GM23338 (cell line): Measurements from ENCODE around the gene ZNF865.

Experiments used
- EZH2 ChIP-seq: fragments of 200-600 bp; sonication (generic); IDR thresholded peaks from one replicate; pipeline ENCODE4 v1.8.0; 2017; ENCODE audit warnings: antibody characterized with exemption, mild to moderate bottlenecking, low read depth; ENCODE audit not compliant: unreplicated experiment
- EZH2phosphoT487 ChIP-seq: fragments of 200-600 bp; sonication (generic); IDR thresholded peaks from one replicate; pipeline ENCODE4 v1.8.1; 2018; ENCODE audit warnings: antibody characterized with exemption; ENCODE audit not compliant: unreplicated experiment
- POLR2AphosphoS5 ChIP-seq: IDR thresholded peaks from 2 replicates; pipeline ENCODE4 v1.6.1; 2016; ENCODE audit warnings: antibody characterized with exemption, low read depth
- TF ChIP-seq, protein P1 (sequence below), 2 experiments: fragments of 200-600 bp in 1 of 2; sonication (generic) in 1 of 2; conservative IDR thresholded peaks; 2 replicates each; pipeline versions ENCODE4 v1.5.1 to v1.6.1; 2016 to 2017; ENCODE audit warnings: antibody characterized with exemption in 2 of 2, low read depth in 2 of 2, mild to moderate bottlenecking in 2 of 2, moderate library complexity in 1 of 2
- TF ChIP-seq, protein P2 (sequence below): IDR thresholded peaks from one replicate; pipeline ENCODE4 v1.6.1; 2018; ENCODE audit warnings: antibody characterized with exemption; ENCODE audit not compliant: unreplicated experiment

GRCh38 chr19:55580628-55581144, 24.8 kb upstream of the ZNF865 start, which contains the start of gene ZNF579:
- no peak for TF ChIP-seq EZH2
- TF ChIP-seq POLR2AphosphoS5: peak; percentile 50; the same call in 1 of the 2 replicates
- TF ChIP-seq, protein P1, sequence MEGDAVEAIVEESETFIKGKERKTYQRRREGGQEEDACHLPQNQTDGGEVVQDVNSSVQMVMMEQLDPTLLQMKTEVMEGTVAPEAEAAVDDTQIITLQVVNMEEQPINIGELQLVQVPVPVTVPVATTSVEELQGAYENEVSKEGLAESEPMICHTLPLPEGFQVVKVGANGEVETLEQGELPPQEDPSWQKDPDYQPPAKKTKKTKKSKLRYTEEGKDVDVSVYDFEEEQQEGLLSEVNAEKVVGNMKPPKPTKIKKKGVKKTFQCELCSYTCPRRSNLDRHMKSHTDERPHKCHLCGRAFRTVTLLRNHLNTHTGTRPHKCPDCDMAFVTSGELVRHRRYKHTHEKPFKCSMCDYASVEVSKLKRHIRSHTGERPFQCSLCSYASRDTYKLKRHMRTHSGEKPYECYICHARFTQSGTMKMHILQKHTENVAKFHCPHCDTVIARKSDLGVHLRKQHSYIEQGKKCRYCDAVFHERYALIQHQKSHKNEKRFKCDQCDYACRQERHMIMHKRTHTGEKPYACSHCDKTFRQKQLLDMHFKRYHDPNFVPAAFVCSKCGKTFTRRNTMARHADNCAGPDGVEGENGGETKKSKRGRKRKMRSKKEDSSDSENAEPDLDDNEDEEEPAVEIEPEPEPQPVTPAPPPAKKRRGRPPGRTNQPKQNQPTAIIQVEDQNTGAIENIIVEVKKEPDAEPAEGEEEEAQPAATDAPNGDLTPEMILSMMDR (conservative IDR thresholded peaks at IDR 0.05; ENCODE audit: low read depth in 2 of 2): 0 out of 4 replicates have a peak, but pooled peaks of 1 of the 2 experiments have one; percentile 1
- TF ChIP-seq EZH2phosphoT487: no peak
- TF ChIP-seq, protein P2, sequence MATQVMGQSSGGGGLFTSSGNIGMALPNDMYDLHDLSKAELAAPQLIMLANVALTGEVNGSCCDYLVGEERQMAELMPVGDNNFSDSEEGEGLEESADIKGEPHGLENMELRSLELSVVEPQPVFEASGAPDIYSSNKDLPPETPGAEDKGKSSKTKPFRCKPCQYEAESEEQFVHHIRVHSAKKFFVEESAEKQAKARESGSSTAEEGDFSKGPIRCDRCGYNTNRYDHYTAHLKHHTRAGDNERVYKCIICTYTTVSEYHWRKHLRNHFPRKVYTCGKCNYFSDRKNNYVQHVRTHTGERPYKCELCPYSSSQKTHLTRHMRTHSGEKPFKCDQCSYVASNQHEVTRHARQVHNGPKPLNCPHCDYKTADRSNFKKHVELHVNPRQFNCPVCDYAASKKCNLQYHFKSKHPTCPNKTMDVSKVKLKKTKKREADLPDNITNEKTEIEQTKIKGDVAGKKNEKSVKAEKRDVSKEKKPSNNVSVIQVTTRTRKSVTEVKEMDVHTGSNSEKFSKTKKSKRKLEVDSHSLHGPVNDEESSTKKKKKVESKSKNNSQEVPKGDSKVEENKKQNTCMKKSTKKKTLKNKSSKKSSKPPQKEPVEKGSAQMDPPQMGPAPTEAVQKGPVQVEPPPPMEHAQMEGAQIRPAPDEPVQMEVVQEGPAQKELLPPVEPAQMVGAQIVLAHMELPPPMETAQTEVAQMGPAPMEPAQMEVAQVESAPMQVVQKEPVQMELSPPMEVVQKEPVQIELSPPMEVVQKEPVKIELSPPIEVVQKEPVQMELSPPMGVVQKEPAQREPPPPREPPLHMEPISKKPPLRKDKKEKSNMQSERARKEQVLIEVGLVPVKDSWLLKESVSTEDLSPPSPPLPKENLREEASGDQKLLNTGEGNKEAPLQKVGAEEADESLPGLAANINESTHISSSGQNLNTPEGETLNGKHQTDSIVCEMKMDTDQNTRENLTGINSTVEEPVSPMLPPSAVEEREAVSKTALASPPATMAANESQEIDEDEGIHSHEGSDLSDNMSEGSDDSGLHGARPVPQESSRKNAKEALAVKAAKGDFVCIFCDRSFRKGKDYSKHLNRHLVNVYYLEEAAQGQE: peak; percentile 60
